NCI-H187 treated with DMSO at 0.1 percent for 48 hours (cell line): ENCODE measurements around the gene KATNBL1.

ENCODE experiments used
- DNase-seq: peaks from one replicate; lab custom pipeline; 2025; lab: John Stamatoyannopoulos, UW

KATNBL1 gene

GRCh38 chr15:34114739-34115138 is 95.2 kb downstream of the KATNBL1 start:
- DNase-seq: no peak

GRCh38 chr15:34114215-34114614 is 95.7 kb downstream of the KATNBL1 start:
- no peak for DNase-seq

GRCh38 chr15:34111488-34111887 is 98.4 kb downstream of the KATNBL1 start:
- no peak for DNase-seq

GRCh38 chr15:34109797-34110663 is 99.9 kb downstream of the KATNBL1 start:
- no peak for DNase-seq

- DNase-seq: no peak
Measured at GRCh38 chr15:34107315-34107714, 102.6 kb downstream of the KATNBL1 start.

GRCh38 chr15:34106423-34106822 is 103.5 kb downstream of the KATNBL1 start:
- DNase-seq: no peak

GRCh38 chr15:34102175-34102925 is 107.5 kb downstream of the KATNBL1 start:
- DNase-seq: no peak

GRCh38 chr15:34101366-34102174 is 108.3 kb downstream of the KATNBL1 start, which contains the start of the genes EMC7 and PGBD4:
TSS of gene EMC7 (minus strand) at chr15:34101862. CDS start at chr15:34101839, 23 bp downstream.
TSS of gene PGBD4 (plus strand) at chr15:34102083. CDS start at chr15:34102532, 449 bp downstream.
- peak; percentile 84 for DNase-seq

- no peak for DNase-seq
Measured at GRCh38 chr15:34099914-34100313, 110.0 kb downstream of the KATNBL1 start.
